Sigmoid colon (tissue), 7 donors: ENCODE measurements around the gene SERP2. TPM values are rescaled to one million over a fixed set of nuclear protein-coding genes. Genes with fewer than 3 reads are reported as not detected.

Experiments
- DNase-seq: peaks from one replicate; pipeline ENCODE4 v3.0.0-alpha.2; 2019
- H3K27ac ChIP-seq, 4 donors: fragments of 200-600 bp; sonication (generic); one replicate each; pipeline ENCODE4 v1.5.1; 2016 to 2019; ENCODE audit warnings: mild to moderate bottlenecking in 1 of 4
- H3K27me3 ChIP-seq, 3 donors: fragments of 200-600 bp; sonication (generic); one replicate each; pipeline ENCODE4 v1.5.1; 2019; ENCODE audit warnings: mild to moderate bottlenecking in 1 of 3
- H3K36me3 ChIP-seq, 4 donors: fragments of 200-600 bp; sonication (generic); one replicate each; pipeline ENCODE4 v1.5.1; 2016 to 2019
- H3K4me1 ChIP-seq, 4 donors: fragments of 200-600 bp; sonication (generic); one replicate each; pipeline ENCODE4 v1.5.1; 2017 to 2019
- H3K4me3 ChIP-seq, 4 donors: fragments of 200-600 bp; sonication (generic); one replicate each; pipeline ENCODE4 v1.5.1; 2017 to 2019; ENCODE audit warnings: mild to moderate bottlenecking in 2 of 4, moderate library complexity in 1 of 4
- H3K9me3 ChIP-seq, 4 donors: fragments of 200-600 bp in 3 of 4; sonication (generic) in 3 of 4; one replicate each; pipeline versions ENCODE4 v1.5.1 to v1.6.1; 2013 to 2019
- EP300 ChIP-seq, 4 donors: sonication (generic); formaldehyde crosslinking; IDR thresholded peaks; one replicate each; pipeline ENCODE4 v1.6.1; 2017; ENCODE audit warnings: antibody characterized with exemption in 4 of 4
- POLR2A ChIP-seq, 2 donors: fragments of 450-650 bp; IDR thresholded peaks; one replicate each; pipeline ENCODE4 v1.6.1; 2016; ENCODE audit warnings: antibody characterized with exemption in 2 of 2, mild to moderate bottlenecking in 2 of 2, moderate library complexity in 2 of 2
- POLR2AphosphoS5 ChIP-seq, 4 donors: sonication (generic); formaldehyde crosslinking; IDR thresholded peaks; one replicate each; pipeline ENCODE4 v1.6.1; 2017; ENCODE audit warnings: antibody characterized with exemption in 4 of 4
- WGBS, 2 donors: extraction: QIAGEN DNeasy Blood & Tissue Kit; methylation state at CpG; one replicate each; pipeline ENCODE4 v1.1.7; 2013; 5-methylcytosine and 5-hydroxymethylcytosine counted together
- intact Hi-C: fragments of 100-400 bp; cut with DNase I; formaldehyde crosslinking; loops from one replicate; pipeline ENCODE4 v1.15.1; 2023
- polyA plus RNA-seq, 3 donors: library from polyadenylated mRNA; stranded (reverse); fragments of 200-250 nt; gene quantifications; one replicate each; pipeline ENCODE4 v1.2.3, GENCODE V29; 2013
- total RNA-seq, 4 donors: library from RNA; depleted of rRNA; stranded (reverse); fragments of >200 nt; gene quantifications; one replicate each; pipeline ENCODE4 v1.1.0, GENCODE V29; 2016
- TF ChIP-seq, protein P1 (sequence below), 4 experiments: fragments of 450-650 bp in 3 of 4; fragments of 200-600 bp in 1 of 4; IDR thresholded peaks; one replicate each; pipeline ENCODE4 v1.5.1; 2016 to 2019; ENCODE audit warnings: antibody characterized with exemption in 4 of 4, mild to moderate bottlenecking in 3 of 4, moderate library complexity in 2 of 4
- donor health status: healthy with polysubstance abuse.
- donor health status: Bipolar disorder and iron deficiency.
- donor health status: healthy.

SERP2 gene
- total and polyA plus RNA-seq, 7 donors = 3.2 to 9.6 (median 6.9) TPM

DNA sequence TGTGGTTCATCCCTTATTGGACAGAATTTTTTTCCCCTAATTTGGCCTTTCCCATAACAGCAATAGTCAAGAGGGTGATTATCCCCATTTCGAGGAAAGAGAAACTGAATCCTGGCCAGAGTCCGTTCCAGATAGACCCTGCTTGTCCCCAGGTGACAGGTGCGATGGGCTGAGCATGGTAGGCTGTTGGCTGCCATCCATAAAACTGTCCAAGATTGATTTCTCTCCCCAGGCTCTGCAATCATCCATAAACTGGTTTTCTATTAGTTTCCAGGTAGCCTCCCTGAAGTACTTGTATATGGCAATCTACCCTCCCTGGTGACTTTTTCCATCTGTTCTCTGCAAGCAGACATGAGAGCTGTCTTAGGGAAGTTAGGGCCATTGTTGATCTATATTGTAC lies 25.4 kb downstream of the SERP2 start:
- intact Hi-C loops = no loop called here
- 20 to 81% methylated on average over 3 of the region's 3 CpGs for WGBS, 2 donors

DNA sequence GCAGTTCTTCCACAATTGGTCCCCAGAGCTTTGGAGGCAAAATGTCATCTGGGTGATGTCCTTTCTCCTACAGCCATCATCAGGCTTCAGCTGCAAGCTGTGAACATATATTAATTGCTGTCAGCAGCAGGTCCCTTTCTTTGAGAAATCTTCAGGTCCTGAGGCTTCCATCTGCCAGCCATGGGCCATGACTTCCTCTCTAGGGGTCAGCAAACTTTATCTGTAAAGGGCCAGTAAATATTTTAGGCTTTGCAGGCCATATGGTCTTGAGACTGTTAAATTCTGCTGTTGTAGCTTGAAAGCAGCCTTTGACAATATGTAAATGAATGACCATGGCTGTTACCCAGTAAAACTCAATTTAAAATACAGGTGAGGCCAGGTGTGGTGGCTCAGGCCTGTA lies 27.1 kb downstream of the SERP2 start:
- Histone ChIP-seq H3K4me3 (no peak overlapping the region), H3K4me1 (peaks cover 0 to 5% (median 0%) of the 10 kb centered on the region in 4 donors), H3K27ac (no peak overlapping the region), H3K27me3 (no peaks in the 10 kb centered on the region), H3K9me3 (no peaks in the 10 kb centered on the region), H3K36me3 (no peaks in the 10 kb centered on the region)
- intact Hi-C loops = no loop called here
- DNase-seq = peak; percentile 21
- TF ChIP-seq POLR2A (IDR thresholded peaks at IDR 0.05) = no peak
- TF ChIP-seq, protein P1, sequence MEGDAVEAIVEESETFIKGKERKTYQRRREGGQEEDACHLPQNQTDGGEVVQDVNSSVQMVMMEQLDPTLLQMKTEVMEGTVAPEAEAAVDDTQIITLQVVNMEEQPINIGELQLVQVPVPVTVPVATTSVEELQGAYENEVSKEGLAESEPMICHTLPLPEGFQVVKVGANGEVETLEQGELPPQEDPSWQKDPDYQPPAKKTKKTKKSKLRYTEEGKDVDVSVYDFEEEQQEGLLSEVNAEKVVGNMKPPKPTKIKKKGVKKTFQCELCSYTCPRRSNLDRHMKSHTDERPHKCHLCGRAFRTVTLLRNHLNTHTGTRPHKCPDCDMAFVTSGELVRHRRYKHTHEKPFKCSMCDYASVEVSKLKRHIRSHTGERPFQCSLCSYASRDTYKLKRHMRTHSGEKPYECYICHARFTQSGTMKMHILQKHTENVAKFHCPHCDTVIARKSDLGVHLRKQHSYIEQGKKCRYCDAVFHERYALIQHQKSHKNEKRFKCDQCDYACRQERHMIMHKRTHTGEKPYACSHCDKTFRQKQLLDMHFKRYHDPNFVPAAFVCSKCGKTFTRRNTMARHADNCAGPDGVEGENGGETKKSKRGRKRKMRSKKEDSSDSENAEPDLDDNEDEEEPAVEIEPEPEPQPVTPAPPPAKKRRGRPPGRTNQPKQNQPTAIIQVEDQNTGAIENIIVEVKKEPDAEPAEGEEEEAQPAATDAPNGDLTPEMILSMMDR (IDR thresholded peaks at IDR 0.05) = no peak
- TF ChIP-seq POLR2AphosphoS5 (IDR thresholded peaks at IDR 0.05) = no peak
- TF ChIP-seq EP300 (IDR thresholded peaks at IDR 0.05) = no peak

More for the DNA sequence above, 25.4 kb downstream of the SERP2 start:
- Histone ChIP-seq H3K27me3 (no peaks in the 10 kb centered on the region), H3K9me3 (no peaks in the 10 kb centered on the region), H3K36me3 (no peaks in the 10 kb centered on the region), H3K27ac (no peak overlapping the region), H3K4me3 (no peak overlapping the region), H3K4me1 (peaks cover 0 to 5% (median 0%) of the 10 kb centered on the region in 4 donors)
- TF ChIP-seq, protein P1 (IDR thresholded peaks at IDR 0.05) = no peak
- TF ChIP-seq POLR2A (IDR thresholded peaks at IDR 0.05) (no peak), EP300 (IDR thresholded peaks at IDR 0.05) (no peak), POLR2AphosphoS5 (IDR thresholded peaks at IDR 0.05) (no peak)
- peak; percentile 4 for DNase-seq

DNA sequence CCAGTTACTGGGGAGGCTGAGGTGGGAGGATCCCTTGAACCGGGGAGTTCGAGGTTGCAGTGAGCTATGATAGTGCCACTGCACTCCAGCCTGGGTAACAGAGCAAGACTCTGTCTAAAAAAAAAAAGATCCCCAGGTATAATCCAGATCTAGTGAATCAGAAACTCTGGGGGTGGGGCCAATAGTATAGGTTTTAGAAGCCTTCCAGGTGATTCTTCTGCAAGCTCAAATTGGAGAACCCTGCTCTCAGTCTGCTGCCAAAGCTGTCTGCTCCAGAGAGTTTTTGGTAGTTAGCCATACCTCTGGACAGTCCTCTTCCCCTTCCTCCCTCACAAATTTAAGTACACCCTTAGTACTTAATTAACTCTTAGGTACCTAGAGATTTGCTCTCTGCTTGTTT lies 28.0 kb downstream of the SERP2 start:
- Histone ChIP-seq H3K27me3 (no peaks in the 10 kb centered on the region), H3K27ac (no peak overlapping the region), H3K9me3 (no peaks in the 10 kb centered on the region), H3K4me1 (peaks cover 0 to 5% (median 0%) of the 10 kb centered on the region in 4 donors), H3K4me3 (no peak overlapping the region), H3K36me3 (no peaks in the 10 kb centered on the region)
- peak; percentile 30 for DNase-seq
- 44 to 58% methylated on average over 2 of the region's 2 CpGs for WGBS, 2 donors
- TF ChIP-seq POLR2A (IDR thresholded peaks at IDR 0.05) = no peak
- TF ChIP-seq EP300 (IDR thresholded peaks at IDR 0.05) = no peak
- TF ChIP-seq, protein P1 (IDR thresholded peaks at IDR 0.05) = no peak
- TF ChIP-seq POLR2AphosphoS5 (IDR thresholded peaks at IDR 0.05) = no peak
- intact Hi-C loops = no loop called here

DNA sequence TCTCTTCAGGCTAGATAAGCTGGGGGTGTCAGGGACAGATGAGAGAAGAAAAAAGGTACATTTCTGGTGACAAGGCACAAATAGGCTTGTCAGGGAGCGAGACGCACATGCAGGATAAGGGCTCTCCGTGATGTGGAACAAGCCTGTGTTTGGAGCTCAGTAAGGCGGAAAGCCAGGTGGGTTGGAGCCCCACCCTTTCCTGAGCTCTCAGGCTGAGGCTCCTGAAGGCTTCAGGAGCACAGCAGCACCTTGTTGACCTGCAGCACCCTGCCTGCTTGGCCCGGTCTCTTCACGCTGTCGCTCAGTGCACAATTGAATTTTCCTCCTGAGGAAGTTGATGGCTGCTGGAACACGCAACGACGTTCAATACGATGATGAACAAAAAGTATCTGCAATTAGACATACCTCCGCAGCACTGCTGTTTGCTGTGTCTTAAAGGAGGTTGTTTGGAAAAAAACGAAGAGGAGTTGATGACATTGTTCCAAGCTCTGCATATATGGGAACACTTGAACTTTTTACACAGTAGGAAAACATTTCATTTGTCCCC lies 29.3 kb downstream of the SERP2 start:
- no peaks in the 10 kb centered on the region for H3K9me3 ChIP-seq
- WGBS, 2 donors = 43 to 78% methylated on average over 13 of the region's 13 CpGs
- intact Hi-C loops = no loop called here
- no peak for TF ChIP-seq POLR2A (IDR thresholded peaks at IDR 0.05)
- no peak for TF ChIP-seq POLR2AphosphoS5 (IDR thresholded peaks at IDR 0.05)
- no peak for TF ChIP-seq EP300 (IDR thresholded peaks at IDR 0.05)
- TF ChIP-seq, protein P1 (IDR thresholded peaks at IDR 0.05) = no peak
- H3K4me1 ChIP-seq = no peaks in the 10 kb centered on the region
- H3K36me3 ChIP-seq = no peaks in the 10 kb centered on the region
- peak; percentile 36 for DNase-seq
- H3K4me3 ChIP-seq = no peak overlapping the region
- no peaks in the 10 kb centered on the region for H3K27me3 ChIP-seq
- H3K27ac ChIP-seq = no peak overlapping the region
